Keratinocyte (primary cell): ENCODE data around the gene NCF2. TPM values are rescaled to one million over a fixed set of nuclear protein-coding genes. Genes with fewer than 3 reads are reported as not detected.

Experiments used
- DNase-seq: peaks from one replicate; pipeline ENCODE4 v3.0.0-alpha.2; 2011; ENCODE audit warnings: low read depth, missing footprints, low spot score
- FAIRE-seq: peaks from 2 replicates; lab custom pipeline; 2011; peaks lifted over from hg19 to GRCh38; lab: Jason Lieb, UNC
- H2AFZ ChIP-seq: 2 replicates; pipeline ENCODE4 v1.6.0; 2012; ENCODE audit warnings: low read length, control low read depth, inconsistent platforms; ENCODE audit not compliant: control insufficient read depth
- H3K27ac ChIP-seq: 2 replicates; pipeline ENCODE4 v1.5.1; 2011; ENCODE audit warnings: low read length; ENCODE audit not compliant: control insufficient read depth, insufficient read depth
- H3K27me3 ChIP-seq: 3 replicates; pipeline ENCODE4 v1.6.0; 2011; ENCODE audit warnings: low read length; ENCODE audit not compliant: control insufficient read depth, insufficient read depth; ENCODE audit errors: extremely low read depth
- H3K36me3 ChIP-seq, 2 experiments: 2 replicates in 1 of 2; 3 replicates in 1 of 2; pipeline ENCODE4 v1.5.1; 2011; ENCODE audit warnings: low read length in 2 of 2, mild to moderate bottlenecking in 1 of 2; ENCODE audit not compliant: control insufficient read depth in 2 of 2, insufficient read depth in 2 of 2; ENCODE audit errors: extremely low read depth in 1 of 2
- H3K4me1 ChIP-seq: 3 replicates; pipeline ENCODE4 v1.5.1; 2011; ENCODE audit warnings: low read length; ENCODE audit not compliant: control insufficient read depth, insufficient read depth; ENCODE audit errors: extremely low read depth
- H3K4me2 ChIP-seq: 3 replicates; pipeline ENCODE4 v1.6.0; 2011; ENCODE audit warnings: low read depth, low read length; ENCODE audit not compliant: control insufficient read depth, insufficient read depth; ENCODE audit errors: extremely low read depth
- H3K4me3 ChIP-seq, 3 experiments: fragments of 200-600 bp in 1 of 3; sonication (generic) in 1 of 3; 2 replicates in 2 of 3; 3 replicates in 1 of 3; pipeline ENCODE4 v1.5.1; 2011 to 2016; ENCODE audit warnings: low read length in 3 of 3, mild to moderate bottlenecking in 3 of 3, control low read depth in 2 of 3, inconsistent platforms in 1 of 3, low read depth in 1 of 3, mixed read lengths in 1 of 3, mixed run types in 1 of 3, moderate library complexity in 1 of 3; ENCODE audit not compliant: control insufficient read depth in 2 of 3, insufficient read depth in 2 of 3; ENCODE audit errors: extremely low read depth in 1 of 3
- H3K79me2 ChIP-seq: 2 replicates; pipeline ENCODE4 v1.6.0; 2012; ENCODE audit warnings: low read length; ENCODE audit not compliant: control insufficient read depth, insufficient read depth
- H3K9ac ChIP-seq: 3 replicates; pipeline ENCODE4 v1.6.0; 2011; ENCODE audit warnings: low read length; ENCODE audit not compliant: control insufficient read depth, insufficient read depth; ENCODE audit errors: extremely low read depth
- H3K9me1 ChIP-seq: 3 replicates; pipeline ENCODE4 v1.6.0; 2011; ENCODE audit warnings: low read length; ENCODE audit not compliant: control insufficient read depth, insufficient read depth; ENCODE audit errors: extremely low read depth
- H3K9me3 ChIP-seq: 2 replicates; pipeline ENCODE4 v1.5.1; 2012; ENCODE audit warnings: low read depth, low read length; ENCODE audit not compliant: control insufficient read depth
- H4K20me1 ChIP-seq: 3 replicates; pipeline ENCODE4 v1.6.0; 2011; ENCODE audit warnings: low read length; ENCODE audit not compliant: control insufficient read depth, insufficient read depth; ENCODE audit errors: extremely low read depth
- EZH2 ChIP-seq: IDR thresholded peaks from one replicate; pipeline ENCODE4 v1.6.1; 2012; ENCODE audit warnings: inconsistent platforms, mild to moderate bottlenecking, low read length, moderate library complexity
- dilution Hi-C: fragments of 300-500 bp; cut with MboI; formaldehyde crosslinking; loops from one replicate; pipeline ENCODE4 v1.7.0; 2020; ENCODE audit warnings: low sequenced_read_pairs; ENCODE audit not compliant: extremely low pct_ligation_motif_present
- polyA plus RNA-seq, 5 experiments: library from polyadenylated mRNA; depleted of rRNA in 3 of 5; stranded (reverse) in 3 of 5; stranded (forward) in 1 of 5; unstranded in 1 of 5; fragments of >200 nt; gene quantifications; 1 replicate in 1 of 5; 2 replicates in 3 of 5; 3 replicates in 1 of 5; pipeline versions ENCODE4 v1.2.1 to v1.2.3, GENCODE V29; 2011 to 2012; ENCODE audit warnings: missing spikeins in 2 of 5, low read depth in 1 of 5, low replicate concordance in 1 of 5
- TF ChIP-seq, protein P1 (sequence below), 3 experiments: IDR thresholded peaks in 1 of 3; conservative IDR thresholded peaks in 1 of 3; optimal IDR thresholded peaks in 1 of 3; 2 replicates in 2 of 3; 3 replicates in 1 of 3; pipeline versions ENCODE3 to v1.5.1; 2011; ENCODE audit warnings: low read length in 3 of 3, mild to moderate bottlenecking in 3 of 3, moderate library complexity in 2 of 3, control low read depth in 1 of 3, inconsistent platforms in 1 of 3; ENCODE audit not compliant: insufficient read depth in 2 of 3; ENCODE audit errors: extremely low read depth in 1 of 3

The NCF2 gene
- polyA plus RNA-seq, 1 donor (not counting 4 experiments of a cell fraction or from before 2014, with no cell fraction given): 9.2 TPM

- H3K79me2 ChIP-seq: no peaks in the 10 kb centered on the region
- H3K4me3 ChIP-seq: no peak overlapping the region
- H2AFZ ChIP-seq: no peak overlapping the region
- no peak overlapping the region for H3K4me2 ChIP-seq
- H3K36me3 ChIP-seq: peaks cover 0 to under 1% of the 10 kb centered on the region in 2 experiments
- no peaks in the 10 kb centered on the region for H3K9me3 ChIP-seq
- H3K9ac ChIP-seq: no peak overlapping the region
- dilution Hi-C loops: no loop called here
- no peak overlapping the region for H3K27ac ChIP-seq
- H3K9me1 ChIP-seq: no peaks in the 10 kb centered on the region
- FAIRE-seq: no peak
- TF ChIP-seq, protein P1, sequence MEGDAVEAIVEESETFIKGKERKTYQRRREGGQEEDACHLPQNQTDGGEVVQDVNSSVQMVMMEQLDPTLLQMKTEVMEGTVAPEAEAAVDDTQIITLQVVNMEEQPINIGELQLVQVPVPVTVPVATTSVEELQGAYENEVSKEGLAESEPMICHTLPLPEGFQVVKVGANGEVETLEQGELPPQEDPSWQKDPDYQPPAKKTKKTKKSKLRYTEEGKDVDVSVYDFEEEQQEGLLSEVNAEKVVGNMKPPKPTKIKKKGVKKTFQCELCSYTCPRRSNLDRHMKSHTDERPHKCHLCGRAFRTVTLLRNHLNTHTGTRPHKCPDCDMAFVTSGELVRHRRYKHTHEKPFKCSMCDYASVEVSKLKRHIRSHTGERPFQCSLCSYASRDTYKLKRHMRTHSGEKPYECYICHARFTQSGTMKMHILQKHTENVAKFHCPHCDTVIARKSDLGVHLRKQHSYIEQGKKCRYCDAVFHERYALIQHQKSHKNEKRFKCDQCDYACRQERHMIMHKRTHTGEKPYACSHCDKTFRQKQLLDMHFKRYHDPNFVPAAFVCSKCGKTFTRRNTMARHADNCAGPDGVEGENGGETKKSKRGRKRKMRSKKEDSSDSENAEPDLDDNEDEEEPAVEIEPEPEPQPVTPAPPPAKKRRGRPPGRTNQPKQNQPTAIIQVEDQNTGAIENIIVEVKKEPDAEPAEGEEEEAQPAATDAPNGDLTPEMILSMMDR (optimal IDR thresholded peaks at IDR 0.05 in 1 of 3, IDR thresholded peaks at IDR 0.05 in 1 of 3, conservative IDR thresholded peaks at IDR 0.05 in 1 of 3; ENCODE audit: extremely low read depth in 1 of 3, insufficient read depth in 2 of 3, low read length in 3 of 3): no peak
- TF ChIP-seq EZH2: no peak
- no peaks in the 10 kb centered on the region for H4K20me1 ChIP-seq
- no peaks in the 10 kb centered on the region for H3K4me1 ChIP-seq
- no peaks in the 10 kb centered on the region for H3K27me3 ChIP-seq
- no peak for DNase-seq
Measured at GRCh38 chr1:183582021-183582713, 8.1 kb downstream of the NCF2 start.

DNA sequence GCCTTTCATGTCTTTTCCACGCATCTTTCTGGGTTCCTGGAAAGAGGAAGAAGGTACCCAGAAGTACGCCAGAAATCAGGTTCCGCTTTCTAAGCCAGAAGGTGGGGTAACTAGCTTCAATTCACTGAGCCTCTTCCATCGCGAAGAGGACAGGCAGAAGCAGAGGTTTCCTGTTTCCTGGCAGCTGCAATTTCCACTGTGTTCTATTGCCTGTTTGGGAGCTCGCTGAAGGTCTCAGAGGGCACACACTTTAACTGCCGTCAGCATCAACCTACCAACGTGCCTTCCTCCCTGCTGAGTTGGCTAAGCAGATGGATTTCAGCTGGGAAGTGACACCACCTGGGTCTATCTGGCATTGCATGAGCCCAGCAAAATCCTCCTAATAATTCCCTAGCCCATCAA is 10.0 kb downstream of the NCF2 start:
- Histone ChIP-seq H3K4me3 (no peak overlapping the region), H3K9ac (no peak overlapping the region), H2AFZ (no peak overlapping the region), H3K36me3 (peaks cover 0 to 2% of the 10 kb centered on the region in 2 experiments), H3K79me2 (no peaks in the 10 kb centered on the region), H3K27me3 (no peaks in the 10 kb centered on the region), H3K27ac (no peak overlapping the region), H3K4me1 (no peaks in the 10 kb centered on the region), H3K9me1 (no peaks in the 10 kb centered on the region), H3K4me2 (no peak overlapping the region), H3K9me3 (no peaks in the 10 kb centered on the region), H4K20me1 (no peaks in the 10 kb centered on the region)
- no peak for TF ChIP-seq EZH2
- TF ChIP-seq, protein P1 (optimal IDR thresholded peaks at IDR 0.05 in 1 of 3, IDR thresholded peaks at IDR 0.05 in 1 of 3, conservative IDR thresholded peaks at IDR 0.05 in 1 of 3; ENCODE audit: extremely low read depth in 1 of 3, insufficient read depth in 2 of 3, low read length in 3 of 3): peak in 2 of 3 experiments; percentile 21 to 51
- dilution Hi-C loops: no loop called here
- no peak for DNase-seq
- FAIRE-seq: no peak
